ENCODE data around the gene KRTAP15-1. TPM values are rescaled to one million over a fixed set of nuclear protein-coding genes. Genes with fewer than 3 reads are reported as not detected.

The KRTAP15-1 gene
- total RNA-seq, 2 experiments from 2014 or later = not detected

DNA sequence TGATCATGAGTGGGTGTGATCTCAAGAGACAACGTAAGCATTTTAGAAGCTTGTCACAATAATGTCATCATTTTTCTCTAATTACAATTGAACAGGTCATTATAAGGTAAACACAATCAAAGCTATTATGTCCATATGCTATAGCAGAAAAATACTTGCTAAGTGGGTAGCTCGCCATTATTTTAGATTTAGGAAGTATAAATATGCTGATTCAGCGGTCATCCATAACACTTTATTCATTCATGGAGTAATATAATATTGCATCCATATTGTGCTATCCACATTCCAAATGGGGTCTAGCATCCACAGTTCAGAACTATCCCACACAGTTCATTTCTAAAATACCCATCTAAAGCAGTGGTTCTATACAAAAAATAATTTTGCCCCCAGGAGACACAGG is 8.4 kb downstream of the KRTAP15-1 start:
- H3K9me3 Mint-ChIP-seq (ENCODE audit: low read depth) = no peaks in the 10 kb centered on the region
- no peaks in the 10 kb centered on the region for H3K27me3 Mint-ChIP-seq
- ATAC-seq (no peak), DNase-seq (no peak)
- no peaks in the 10 kb centered on the region for H3K36me3 Mint-ChIP-seq
- no peak overlapping the region for H3K4me3 Mint-ChIP-seq
- CTCF ChIA-PET = no interaction called here
- H3K4me1 Mint-ChIP-seq = peaks cover 1% of the 10 kb centered on the region
- no peak overlapping the region for H3K27ac Mint-ChIP-seq

GRCh38 chr21:30463713-30464112 is 23.6 kb downstream of the KRTAP15-1 start:
- Mint-ChIP-seq H3K9me3 (ENCODE audit: low read depth) (peaks cover 3% of the 10 kb centered on the region), H3K4me1 (no peaks in the 10 kb centered on the region), H3K36me3 (no peaks in the 10 kb centered on the region), H3K4me3 (no peak overlapping the region), H3K27ac (no peak overlapping the region), H3K27me3 (no peaks in the 10 kb centered on the region)
- ATAC-seq (no peak), DNase-seq (no peak)
- CTCF ChIA-PET = no interaction called here

GRCh38 chr21:30468900-30469714 is 29.0 kb downstream of the KRTAP15-1 start:
- Mint-ChIP-seq H3K4me1 (no peaks in the 10 kb centered on the region), H3K4me3 (no peak overlapping the region), H3K27me3 (no peaks in the 10 kb centered on the region), H3K36me3 (no peaks in the 10 kb centered on the region), H3K27ac (no peak overlapping the region), H3K9me3 (ENCODE audit: low read depth) (no peaks in the 10 kb centered on the region)
- DNase-seq (no peak), ATAC-seq (no peak)
- CTCF ChIA-PET = no interaction called here

GRCh38 chr21:30478004-30478403 is 37.9 kb downstream of the KRTAP15-1 start:
- no peak for ATAC-seq
- CTCF ChIA-PET = no interaction called here
- Mint-ChIP-seq H3K4me1 (no peaks in the 10 kb centered on the region), H3K27ac (no peak overlapping the region), H3K27me3 (no peaks in the 10 kb centered on the region), H3K9me3 (ENCODE audit: low read depth) (no peaks in the 10 kb centered on the region), H3K4me3 (no peak overlapping the region), H3K36me3 (no peaks in the 10 kb centered on the region)
- DNase-seq = no peak

- H3K27me3 Mint-ChIP-seq = no peaks in the 10 kb centered on the region
- no peak for DNase-seq
- no peak overlapping the region for H3K4me3 Mint-ChIP-seq
- H3K9me3 Mint-ChIP-seq (ENCODE audit: low read depth) = no peaks in the 10 kb centered on the region
- H3K36me3 Mint-ChIP-seq = no peaks in the 10 kb centered on the region
- H3K4me1 Mint-ChIP-seq = no peaks in the 10 kb centered on the region
- ATAC-seq = no peak
- CTCF ChIA-PET = no interaction called here
- H3K27ac Mint-ChIP-seq = no peak overlapping the region
Measured at GRCh38 chr21:30479259-30479658, 39.2 kb downstream of the KRTAP15-1 start.

GRCh38 chr21:30480145-30480544 is 40.1 kb downstream of the KRTAP15-1 start, which contains the start of gene KRTAP19-1:
Gene KRTAP19-1, minus strand, starts transcription at chr21:30480367. Its CDS starts 50 bp downstream, at chr21:30480317.
- no peaks in the 10 kb centered on the region for H3K4me1 Mint-ChIP-seq
- no peaks in the 10 kb centered on the region for H3K27me3 Mint-ChIP-seq

GRCh38 chr21:30482130-30482529 is 42.1 kb downstream of the KRTAP15-1 start:
- Mint-ChIP-seq H3K36me3 (no peaks in the 10 kb centered on the region), H3K27ac (no peak overlapping the region), H3K4me1 (no peaks in the 10 kb centered on the region), H3K4me3 (no peak overlapping the region), H3K27me3 (no peaks in the 10 kb centered on the region), H3K9me3 (ENCODE audit: low read depth) (peaks cover 3% of the 10 kb centered on the region)
- no peak for DNase-seq
- no peak for ATAC-seq
- CTCF ChIA-PET = no interaction called here

More at GRCh38 chr21:30480145-30480544, 40.1 kb downstream of the KRTAP15-1 start, which contains the start of gene KRTAP19-1:
- H3K9me3 Mint-ChIP-seq (ENCODE audit: low read depth) = no peaks in the 10 kb centered on the region
- CTCF ChIA-PET = no interaction called here
- no peak within 1 kb of the TSS for H3K27ac Mint-ChIP-seq
- no peak for DNase-seq
- H3K36me3 Mint-ChIP-seq = no peaks in the 10 kb centered on the region
- ATAC-seq = no peak
- no peak within 1 kb of the TSS for H3K4me3 Mint-ChIP-seq

- Mint-ChIP-seq H3K36me3 (no peaks in the 10 kb centered on the region), H3K27me3 (no peaks in the 10 kb centered on the region), H3K4me3 (no peak overlapping the region), H3K4me1 (no peaks in the 10 kb centered on the region), H3K9me3 (ENCODE audit: low read depth) (peaks cover 7% of the 10 kb centered on the region), H3K27ac (no peak overlapping the region)
- ATAC-seq (no peak), DNase-seq (no peak)
- CTCF ChIA-PET = no interaction called here
Measured at GRCh38 chr21:30486180-30486579, 46.1 kb downstream of the KRTAP15-1 start.

- no peaks in the 10 kb centered on the region for H3K4me1 Mint-ChIP-seq
- peaks cover 7% of the 10 kb centered on the region for H3K9me3 Mint-ChIP-seq (ENCODE audit: low read depth)
- no peak within 1 kb of the TSS for H3K4me3 Mint-ChIP-seq
- CTCF ChIA-PET = no interaction called here
- DNase-seq = no peak
- H3K27me3 Mint-ChIP-seq = no peaks in the 10 kb centered on the region
- no peaks in the 10 kb centered on the region for H3K36me3 Mint-ChIP-seq
- H3K27ac Mint-ChIP-seq = no peak within 1 kb of the TSS
- ATAC-seq = no peak
Measured at GRCh38 chr21:30487336-30487735, 47.3 kb downstream of the KRTAP15-1 start, which contains the start of gene KRTAP19-2. Gene KRTAP19-2, minus strand, starts transcription at chr21:30487436. Its CDS starts 88 bp downstream, at chr21:30487348.

Other genes starting within 250 kb of the KRTAP15-1 start
- not detected for gene CLDN8, start 224.2 kb upstream of the KRTAP15-1 start, total RNA-seq
- gene KRTAP24-1, start 157.3 kb upstream of the KRTAP15-1 start, total RNA-seq = not detected
- gene KRTAP25-1, start 150.8 kb upstream of the KRTAP15-1 start, total RNA-seq = not detected
- gene KRTAP26-1, start 120.0 kb upstream of the KRTAP15-1 start, total RNA-seq = not detected
- not detected for gene KRTAP27-1, start 102.6 kb upstream of the KRTAP15-1 start, total RNA-seq
- not detected for gene KRTAP23-1, start 91.7 kb upstream of the KRTAP15-1 start, total RNA-seq
- gene KRTAP13-2, start 68.0 kb upstream of the KRTAP15-1 start, total RNA-seq = not detected
- not detected for gene KRTAP13-1, start 44.2 kb upstream of the KRTAP15-1 start, total RNA-seq
- gene KRTAP13-3, start 14.3 kb upstream of the KRTAP15-1 start, total RNA-seq = not detected
- gene KRTAP13-4, start 10.1 kb upstream of the KRTAP15-1 start, total RNA-seq = not detected
- not detected for gene KRTAP19-1, start 40.1 kb downstream of the KRTAP15-1 start, total RNA-seq
- gene KRTAP19-2, start 47.2 kb downstream of the KRTAP15-1 start, total RNA-seq = not detected
- not detected for gene KRTAP19-3, start 51.7 kb downstream of the KRTAP15-1 start, total RNA-seq
- gene KRTAP19-4, start 56.9 kb downstream of the KRTAP15-1 start, total RNA-seq = not detected
- gene KRTAP19-5, start 61.9 kb downstream of the KRTAP15-1 start, total RNA-seq = not detected
- gene KRTAP19-6, start 101.6 kb downstream of the KRTAP15-1 start, total RNA-seq = not detected
- gene KRTAP19-7, start 121.0 kb downstream of the KRTAP15-1 start, total RNA-seq = not detected
- not detected for gene KRTAP22-2, start 150.1 kb downstream of the KRTAP15-1 start, total RNA-seq
- not detected for gene KRTAP6-3, start 152.2 kb downstream of the KRTAP15-1 start, total RNA-seq
- not detected for gene KRTAP6-2, start 158.6 kb downstream of the KRTAP15-1 start, total RNA-seq
- not detected for gene KRTAP22-1, start 160.8 kb downstream of the KRTAP15-1 start, total RNA-seq
- gene KRTAP6-1, start 173.7 kb downstream of the KRTAP15-1 start, total RNA-seq = not detected
- gene KRTAP20-1, start 176.2 kb downstream of the KRTAP15-1 start, total RNA-seq = not detected
- not detected for gene KRTAP20-4, start 180.4 kb downstream of the KRTAP15-1 start, total RNA-seq
- gene KRTAP20-2, start 194.9 kb downstream of the KRTAP15-1 start, total RNA-seq = not detected
- gene KRTAP20-3, start 202.6 kb downstream of the KRTAP15-1 start, total RNA-seq = not detected

All from activated CD8-positive, alpha-beta memory T cell treated with anti-CD3 and anti-CD28 coated beads, Interleukin-2, amount 10 ng/mL, durations not matched to agents 7 days and 5 days (primary cell).